HepG2 (cell line): ENCODE measurements around the gene SNPH. TPM values are rescaled to one million over a fixed set of nuclear protein-coding genes. Genes with fewer than 3 reads are reported as not detected.

Source experiments
- ARHGAP35 ChIP-seq: sonication (generic); formaldehyde crosslinking; IDR thresholded peaks from 2 replicates; pipeline ENCODE4 v1.9.0; 2022; ENCODE audit warnings: mild to moderate bottlenecking, inconsistent platforms, moderate library complexity, missing genetic modification reagents, borderline replicate concordance
- DNMT3B ChIP-seq: conservative IDR thresholded peaks from 2 replicates; pipeline ENCODE4 v1.6.1; 2016; ENCODE audit warnings: missing biosample characterization, control low read depth
- GATAD2A ChIP-seq: IDR thresholded peaks from 2 replicates; pipeline ENCODE4 v1.6.1; 2016
- HMGA1 ChIP-seq: sonication (generic); formaldehyde crosslinking; conservative IDR thresholded peaks from 2 replicates; pipeline ENCODE4 v1.4.0; 2020; ENCODE audit warnings: missing genetic modification reagents
- HNRNPLL ChIP-seq: fragments of 200-400 bp; formaldehyde crosslinking; IDR thresholded peaks from 2 replicates; pipeline ENCODE4 v1.6.1; 2017; ENCODE audit warnings: mild to moderate bottlenecking, low read depth, low read length; ENCODE audit not compliant: poor library complexity, severe bottlenecking
- KAT2B ChIP-seq: fragments of 150-350 bp; IDR thresholded peaks from 2 replicates; pipeline ENCODE4 v1.6.1; 2014; ENCODE audit warnings: low read depth, low read length, borderline replicate concordance
- KDM3A ChIP-seq: IDR thresholded peaks from 2 replicates; pipeline ENCODE4 v1.6.1; 2018; ENCODE audit warnings: low read depth, missing compliant biosample characterization
- MBNL3 ChIP-seq: fragments of 250-450 bp; sonication (Bioruptor Pico); conservative IDR thresholded peaks from 2 replicates; pipeline ENCODE4 v1.8.0; 2022; ENCODE audit warnings: mild to moderate bottlenecking, inconsistent platforms
- NFKBIZ ChIP-seq: IDR thresholded peaks from 2 replicates; pipeline ENCODE4 v1.6.1; 2018; ENCODE audit warnings: missing genetic modification reagents, missing compliant biosample characterization
- RAD21 ChIP-seq: fragments of 450-650 bp; formaldehyde crosslinking; IDR thresholded peaks from 2 replicates; pipeline ENCODE4 v1.5.0; 2020; ENCODE audit warnings: mild to moderate bottlenecking
- RXRA ChIP-seq: sonication (generic); formaldehyde crosslinking; IDR thresholded peaks from 2 replicates; pipeline ENCODE4 v1.5.1; 2020; ENCODE audit warnings: missing genetic modification reagents
- SNAI1 ChIP-seq: sonication (generic); formaldehyde crosslinking; IDR thresholded peaks from 2 replicates; pipeline ENCODE4 v1.5.0; 2020; ENCODE audit warnings: mild to moderate bottlenecking, missing genetic modification reagents, borderline replicate concordance
- SRY ChIP-seq: sonication (generic); formaldehyde crosslinking; IDR thresholded peaks from 2 replicates; pipeline ENCODE4 v1.8.0; 2022; ENCODE audit warnings: mild to moderate bottlenecking, missing genetic modification reagents
- ZNF143 ChIP-seq: sonication (generic); formaldehyde crosslinking; IDR thresholded peaks from 2 replicates; pipeline ENCODE4 v1.4.0; 2020; ENCODE audit warnings: missing genetic modification reagents
- ZNF225 ChIP-seq: sonication (generic); formaldehyde crosslinking; IDR thresholded peaks from 2 replicates; pipeline ENCODE4 v1.4.0; 2020; ENCODE audit warnings: mild to moderate bottlenecking, missing genetic modification reagents
- ZNF230 ChIP-seq: sonication (generic); formaldehyde crosslinking; IDR thresholded peaks from 2 replicates; pipeline ENCODE4 v1.4.0; 2020; ENCODE audit warnings: mild to moderate bottlenecking, missing genetic modification reagents
- ZNF510 ChIP-seq: sonication (generic); formaldehyde crosslinking; IDR thresholded peaks from 2 replicates; pipeline ENCODE4 v1.4.0; 2020; ENCODE audit warnings: low read depth, mild to moderate bottlenecking, missing genetic modification reagents
- ZNF704 ChIP-seq: sonication (generic); formaldehyde crosslinking; IDR thresholded peaks from 2 replicates; pipeline ENCODE4 v1.8.1; 2023; ENCODE audit warnings: mild to moderate bottlenecking, inconsistent platforms, moderate library complexity, missing genetic modification reagents, borderline replicate concordance
- ZNF772 ChIP-seq: sonication (generic); formaldehyde crosslinking; IDR thresholded peaks from 2 replicates; pipeline ENCODE4 v1.5.0; 2020; ENCODE audit warnings: mild to moderate bottlenecking, missing genetic modification reagents
- ZSCAN20 ChIP-seq: sonication (generic); formaldehyde crosslinking; IDR thresholded peaks from 2 replicates; pipeline ENCODE4 v1.4.0; 2020; ENCODE audit warnings: missing genetic modification reagents, mild to moderate bottlenecking, borderline replicate concordance
- polyA plus RNA-seq, 8 experiments: library from polyadenylated mRNA; depleted of rRNA in 3 of 8; stranded (reverse) in 7 of 8; unstranded in 1 of 8; fragments of >200 nt; fragmentation: Illumina TruSeq in 4 of 8; extraction: Trizol in 4 of 8; gene quantifications; 2 replicates each; pipeline versions ENCODE4 v1.2.1 to v1.2.3, GENCODE V29; 2011 to 2016; ENCODE audit warnings: low read depth in 4 of 8, missing spikeins in 1 of 8, mixed read lengths in 1 of 8; ENCODE audit not compliant: insufficient read depth in 1 of 8
- total RNA-seq, 5 experiments: library from RNA; depleted of rRNA; stranded (reverse); fragments of >200 nt; fragmentation: Illumina TruSeq; extraction: Trizol; gene quantifications; 2 replicates each; pipeline ENCODE4 v1.2.3, GENCODE V29; 2016; ENCODE audit warnings: low read depth in 1 of 5
- TF ChIP-seq, protein P1 (sequence below): sonication (generic); formaldehyde crosslinking; IDR thresholded peaks from 2 replicates; pipeline ENCODE4 v1.9.0; 2021; ENCODE audit warnings: missing genetic modification reagents, borderline replicate concordance
- TF ChIP-seq, protein P2 (sequence below): sonication (generic); formaldehyde crosslinking; IDR thresholded peaks from 2 replicates; pipeline ENCODE4 v1.5.0; 2020; ENCODE audit warnings: mild to moderate bottlenecking, missing genetic modification reagents
- TF ChIP-seq, protein P3 (sequence below): sonication (generic); formaldehyde crosslinking; IDR thresholded peaks from 2 replicates; pipeline ENCODE4 v1.8.1; 2023; ENCODE audit warnings: missing genetic modification reagents, mild to moderate bottlenecking, borderline replicate concordance

The SNPH gene
- total and polyA plus RNA-seq, 2 of the 13 experiments (the other 11 are each of a cell fraction or from before 2014, with no cell fraction given), result 0.09 TPM; not detected in 1

DNA sequence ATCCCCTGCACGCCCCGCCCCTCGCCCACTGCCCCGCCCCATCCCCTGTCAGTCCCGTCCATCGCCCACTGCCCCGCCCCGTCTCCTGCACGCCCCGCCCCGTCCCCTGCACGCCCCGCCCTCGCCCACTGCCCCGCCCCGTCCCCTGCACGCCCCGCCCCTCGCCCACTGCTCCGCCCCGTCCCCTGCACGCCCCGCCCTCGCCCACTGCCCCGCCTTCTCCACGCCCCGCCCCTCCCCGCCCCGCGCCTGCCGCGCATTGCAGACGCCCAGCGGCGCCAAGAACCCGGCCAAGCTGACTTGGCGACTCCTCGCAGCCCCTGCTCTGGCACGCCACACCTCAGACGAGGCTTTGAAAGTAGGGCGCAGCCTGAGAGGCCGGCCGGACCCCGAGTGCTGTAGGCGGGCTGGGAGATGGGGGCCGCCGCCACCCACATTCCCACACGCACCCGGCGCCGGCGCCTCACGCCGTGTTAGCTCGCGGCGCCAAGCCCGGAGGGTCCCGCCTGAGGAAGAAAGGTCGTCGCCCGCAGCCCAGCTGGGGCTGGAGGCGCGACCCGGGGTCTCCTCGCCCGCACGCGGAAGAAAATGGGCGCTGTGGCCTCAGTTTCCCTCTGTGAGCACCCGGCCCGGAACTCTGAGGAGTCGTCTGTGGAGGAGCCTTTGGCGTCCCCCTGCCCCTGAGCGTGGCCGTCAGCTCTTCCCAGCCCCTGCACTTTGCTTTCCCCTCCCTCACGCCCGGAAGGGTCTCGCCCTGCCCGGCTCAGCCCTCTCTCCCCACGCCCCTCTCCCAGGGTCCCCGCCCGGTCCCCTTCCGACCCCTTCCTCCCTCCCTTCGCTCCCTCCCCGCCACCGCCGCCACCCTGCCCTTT, 40.1 kb upstream of the SNPH start, which contains the start of gene RAD21L1 (continued):
- TF ChIP-seq, protein P1, sequence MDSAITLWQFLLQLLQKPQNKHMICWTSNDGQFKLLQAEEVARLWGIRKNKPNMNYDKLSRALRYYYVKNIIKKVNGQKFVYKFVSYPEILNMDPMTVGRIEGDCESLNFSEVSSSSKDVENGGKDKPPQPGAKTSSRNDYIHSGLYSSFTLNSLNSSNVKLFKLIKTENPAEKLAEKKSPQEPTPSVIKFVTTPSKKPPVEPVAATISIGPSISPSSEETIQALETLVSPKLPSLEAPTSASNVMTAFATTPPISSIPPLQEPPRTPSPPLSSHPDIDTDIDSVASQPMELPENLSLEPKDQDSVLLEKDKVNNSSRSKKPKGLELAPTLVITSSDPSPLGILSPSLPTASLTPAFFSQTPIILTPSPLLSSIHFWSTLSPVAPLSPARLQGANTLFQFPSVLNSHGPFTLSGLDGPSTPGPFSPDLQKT (CRISPR knock-in tag), result no peak
- TF ChIP-seq GATAD2A, result no peak
- TF ChIP-seq, protein P2, sequence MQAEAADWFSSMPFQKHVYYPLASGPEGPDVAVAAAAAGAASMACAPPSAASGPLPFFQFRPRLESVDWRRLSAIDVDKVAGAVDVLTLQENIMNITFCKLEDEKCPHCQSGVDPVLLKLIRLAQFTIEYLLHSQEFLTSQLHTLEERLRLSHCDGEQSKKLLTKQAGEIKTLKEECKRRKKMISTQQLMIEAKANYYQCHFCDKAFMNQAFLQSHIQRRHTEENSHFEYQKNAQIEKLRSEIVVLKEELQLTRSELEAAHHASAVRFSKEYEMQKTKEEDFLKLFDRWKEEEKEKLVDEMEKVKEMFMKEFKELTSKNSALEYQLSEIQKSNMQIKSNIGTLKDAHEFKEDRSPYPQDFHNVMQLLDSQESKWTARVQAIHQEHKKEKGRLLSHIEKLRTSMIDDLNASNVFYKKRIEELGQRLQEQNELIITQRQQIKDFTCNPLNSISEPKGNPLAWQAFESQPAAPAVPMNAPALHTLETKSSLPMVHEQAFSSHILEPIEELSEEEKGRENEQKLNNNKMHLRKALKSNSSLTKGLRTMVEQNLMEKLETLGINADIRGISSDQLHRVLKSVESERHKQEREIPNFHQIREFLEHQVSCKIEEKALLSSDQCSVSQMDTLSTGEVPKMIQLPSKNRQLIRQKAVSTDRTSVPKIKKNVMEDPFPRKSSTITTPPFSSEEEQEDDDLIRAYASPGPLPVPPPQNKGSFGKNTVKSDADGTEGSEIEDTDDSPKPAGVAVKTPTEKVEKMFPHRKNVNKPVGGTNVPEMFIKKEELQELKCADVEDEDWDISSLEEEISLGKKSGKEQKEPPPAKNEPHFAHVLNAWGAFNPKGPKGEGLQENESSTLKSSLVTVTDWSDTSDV (CRISPR knock-in tag), result peak; percentile 49; the same call in 1 of the 2 replicates
- TF ChIP-seq NFKBIZ, result no peak
- TF ChIP-seq ZSCAN20 (CRISPR knock-in tag), result 0 out of 2 replicates have a peak, but pooled peaks have one; percentile 58
- TF ChIP-seq RXRA (CRISPR knock-in tag), result 0 out of 2 replicates have a peak, but pooled peaks have one; percentile 10
- no peak for TF ChIP-seq KAT2B
- TF ChIP-seq SNAI1 (CRISPR knock-in tag), result no peak; the same call in 1 of the 2 replicates
- TF ChIP-seq ZNF143 (CRISPR knock-in tag), result peak; percentile 37; the same call in 1 of the 2 replicates
- TF ChIP-seq, protein P3, sequence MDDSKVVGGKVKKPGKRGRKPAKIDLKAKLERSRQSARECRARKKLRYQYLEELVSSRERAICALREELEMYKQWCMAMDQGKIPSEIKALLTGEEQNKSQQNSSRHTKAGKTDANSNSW, result no peak
- no peak for TF ChIP-seq HMGA1 (CRISPR knock-in tag)
- 0 out of 2 replicates have a peak, but pooled peaks have one; percentile 38 for TF ChIP-seq ZNF230 (CRISPR knock-in tag)
- 0 out of 2 replicates have a peak, but pooled peaks have one; percentile 25 for TF ChIP-seq KDM3A (CRISPR knock-in tag)
- peak; percentile 65; the same call in 1 of the 2 replicates for TF ChIP-seq ZNF704 (CRISPR knock-in tag)
- TF ChIP-seq DNMT3B (CRISPR knock-in tag), result no peak
- no peak for TF ChIP-seq MBNL3
- TF ChIP-seq ZNF225, result peak; percentile 75; the same call in 1 of the 2 replicates
- TF ChIP-seq ZNF510 (CRISPR knock-in tag), result 0 out of 2 replicates have a peak, but pooled peaks have one; percentile 26
- TF ChIP-seq RAD21, result 0 out of 2 replicates have a peak, but pooled peaks have one; percentile 33
- peak; percentile 43; the same call in 1 of the 2 replicates for TF ChIP-seq ZNF772
- TF ChIP-seq HNRNPLL, result peak; percentile 52
- 0 out of 2 replicates have a peak, but pooled peaks have one; percentile 43 for TF ChIP-seq ARHGAP35 (CRISPR knock-in tag)
- peak; percentile 27; the same call in 1 of the 2 replicates for TF ChIP-seq SRY (CRISPR knock-in tag)
